Stimulated activated CD8-positive, alpha-beta memory T cell treated with anti-CD3 and anti-CD28 coated beads, Interleukin-15, amount 100 ng/mL, for 24 hours (primary cell): Measurements from ENCODE around the gene FEV.
A peak's percentile ranks its signal among the peaks of the same experiment; 100 is the strongest.
"Not testable (repeated sequence)": the region's sequence is repeated elsewhere in the genome, so short reads cannot be mapped to it uniquely, and the experiment has no call there.

Source experiments
- DNase-seq: peaks from one replicate; pipeline ENCODE4 v3.0.0-alpha.2; 2020; ENCODE audit warnings: low read depth

The FEV gene

DNA sequence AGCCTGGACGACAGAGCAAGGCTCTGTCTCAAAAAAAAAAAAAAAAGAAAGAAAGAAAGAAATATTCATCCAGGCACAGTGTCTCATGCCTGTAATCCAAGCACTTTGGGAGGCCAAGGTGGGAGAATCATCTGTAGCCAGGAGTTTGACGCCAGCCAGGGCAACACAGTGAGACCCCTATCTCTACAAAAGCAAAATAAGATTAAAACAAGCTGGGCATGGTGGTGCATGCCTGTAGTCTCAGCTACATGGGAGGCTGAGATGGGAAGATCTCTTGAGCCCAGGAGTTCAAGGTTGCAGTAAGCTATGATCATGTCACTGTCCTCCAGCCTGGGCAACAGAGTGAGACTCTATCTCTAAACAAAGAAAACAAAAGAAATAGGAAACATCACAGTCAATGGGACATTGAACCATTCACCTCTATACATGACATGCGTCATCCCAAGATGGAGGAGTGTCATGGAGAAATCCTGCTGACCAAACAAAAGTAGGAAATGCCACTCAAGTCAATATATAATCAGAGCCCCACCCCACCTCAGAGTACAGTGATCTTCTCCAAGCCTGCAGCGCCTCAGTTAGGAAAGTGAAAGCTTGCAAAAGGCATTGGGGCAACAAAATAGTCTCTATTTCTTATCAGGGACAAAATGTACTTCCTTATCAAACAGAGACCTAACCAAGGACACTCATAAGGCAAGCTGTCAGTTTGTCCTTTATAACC lies 9.8 kb downstream of the FEV start:
- DNase-seq, result no peak

DNA sequence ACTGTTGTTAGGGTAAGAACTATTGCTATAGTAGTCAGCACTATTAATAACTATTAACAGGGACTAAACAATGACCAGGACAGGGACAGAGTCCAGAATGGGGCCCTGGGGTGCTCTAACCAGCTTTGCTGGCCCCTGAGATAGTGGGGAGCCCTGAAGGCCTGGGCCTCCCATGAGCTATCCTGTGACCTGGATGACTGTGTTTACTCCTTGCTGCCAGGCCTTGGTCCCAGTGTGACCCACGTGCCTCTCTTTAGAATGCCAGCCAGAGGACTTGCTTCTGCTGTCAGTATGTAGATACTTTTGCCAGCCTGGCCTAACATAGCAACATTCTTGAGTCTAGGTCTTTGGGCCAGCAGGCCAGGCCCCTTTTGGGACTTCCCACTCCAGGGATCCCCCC lies 14.1 kb downstream of the FEV start:
- no peak for DNase-seq

DNA sequence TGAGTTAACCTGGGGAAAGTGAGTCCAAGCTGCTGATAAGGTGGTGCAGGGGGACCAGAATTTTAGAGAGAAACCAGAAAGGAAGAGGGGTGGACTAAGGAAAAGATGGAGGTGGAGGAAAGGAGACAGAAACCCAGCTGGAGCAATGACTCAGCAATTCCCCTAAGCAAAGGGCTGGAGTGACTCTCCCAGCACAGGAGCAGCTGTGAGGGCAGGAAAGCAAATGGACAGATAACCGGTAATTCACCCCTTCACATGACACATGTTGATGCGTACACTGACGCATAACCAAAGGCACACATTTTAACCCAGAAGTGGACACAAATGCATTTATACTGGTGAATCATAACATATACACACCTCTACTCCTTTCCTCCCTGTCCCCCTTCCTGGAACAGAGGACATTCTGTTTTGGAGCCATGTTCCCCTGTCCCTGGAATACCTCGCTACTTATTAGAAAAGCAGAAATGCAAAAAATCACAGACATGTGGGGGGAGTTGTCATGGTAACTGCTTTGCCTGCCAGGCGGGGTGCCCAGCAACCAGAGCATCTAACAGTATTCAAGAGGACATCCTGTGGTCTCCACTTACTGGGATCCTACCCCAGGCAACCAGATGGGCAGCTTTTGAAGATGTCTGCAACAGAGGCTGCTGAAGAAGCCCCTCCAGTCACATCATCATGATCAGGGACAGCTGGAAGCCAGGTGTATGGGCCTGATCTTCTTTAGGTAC lies 20.8 kb downstream of the FEV start:
- DNase-seq, result no peak

DNA sequence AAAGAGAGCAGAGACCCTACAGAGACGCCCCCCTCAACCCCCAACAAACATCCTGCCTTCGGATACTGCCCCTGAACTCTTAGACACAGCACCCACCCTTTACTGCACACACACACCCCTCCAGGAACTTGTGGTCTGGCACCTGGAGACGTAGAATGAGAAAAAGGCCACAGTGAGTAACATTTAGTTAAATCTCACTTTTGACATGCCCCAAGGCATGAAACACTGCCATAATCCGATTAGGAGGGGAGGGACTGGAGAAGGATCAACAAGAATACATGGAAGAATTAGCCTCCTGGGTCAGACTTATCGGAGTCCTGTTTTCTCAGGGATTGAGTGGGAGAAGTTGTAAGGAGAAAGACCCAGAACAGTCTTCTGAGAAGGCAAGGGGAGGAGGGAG lies 21.4 kb downstream of the FEV start:
- DNase-seq, result no peak

DNA sequence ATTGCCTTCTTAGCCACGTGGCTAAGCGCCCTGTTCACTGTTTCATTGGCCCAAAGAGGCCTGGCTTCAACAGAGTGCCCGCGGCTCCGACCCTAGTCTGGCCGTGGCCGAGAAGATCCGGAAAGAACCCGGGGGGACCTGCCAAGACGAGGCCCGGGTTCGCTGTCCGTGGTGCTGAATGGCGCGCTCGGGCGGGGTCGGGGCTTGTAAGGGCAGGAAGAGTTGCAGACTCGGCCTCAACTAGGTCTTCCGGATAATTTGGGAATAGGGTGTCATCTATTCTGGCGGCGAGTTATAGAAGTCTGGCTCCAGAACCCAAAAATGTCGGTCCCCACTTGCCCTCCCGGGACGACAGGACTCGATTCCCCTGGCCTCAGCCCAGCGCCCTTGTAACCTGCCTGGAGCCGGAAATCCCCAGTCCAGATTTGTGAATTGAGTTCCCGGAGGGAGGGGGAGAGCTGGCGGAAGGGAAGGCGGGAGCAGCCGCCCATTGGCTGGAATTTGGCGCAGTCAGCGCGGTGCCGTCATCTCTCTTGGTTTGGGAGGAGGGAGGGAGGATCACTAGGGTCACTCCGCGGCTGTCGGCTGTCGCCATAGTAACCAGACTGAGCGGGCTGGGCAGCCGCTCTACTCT lies 22.0 kb downstream of the FEV start:
- peak; percentile 31 for DNase-seq

DNA sequence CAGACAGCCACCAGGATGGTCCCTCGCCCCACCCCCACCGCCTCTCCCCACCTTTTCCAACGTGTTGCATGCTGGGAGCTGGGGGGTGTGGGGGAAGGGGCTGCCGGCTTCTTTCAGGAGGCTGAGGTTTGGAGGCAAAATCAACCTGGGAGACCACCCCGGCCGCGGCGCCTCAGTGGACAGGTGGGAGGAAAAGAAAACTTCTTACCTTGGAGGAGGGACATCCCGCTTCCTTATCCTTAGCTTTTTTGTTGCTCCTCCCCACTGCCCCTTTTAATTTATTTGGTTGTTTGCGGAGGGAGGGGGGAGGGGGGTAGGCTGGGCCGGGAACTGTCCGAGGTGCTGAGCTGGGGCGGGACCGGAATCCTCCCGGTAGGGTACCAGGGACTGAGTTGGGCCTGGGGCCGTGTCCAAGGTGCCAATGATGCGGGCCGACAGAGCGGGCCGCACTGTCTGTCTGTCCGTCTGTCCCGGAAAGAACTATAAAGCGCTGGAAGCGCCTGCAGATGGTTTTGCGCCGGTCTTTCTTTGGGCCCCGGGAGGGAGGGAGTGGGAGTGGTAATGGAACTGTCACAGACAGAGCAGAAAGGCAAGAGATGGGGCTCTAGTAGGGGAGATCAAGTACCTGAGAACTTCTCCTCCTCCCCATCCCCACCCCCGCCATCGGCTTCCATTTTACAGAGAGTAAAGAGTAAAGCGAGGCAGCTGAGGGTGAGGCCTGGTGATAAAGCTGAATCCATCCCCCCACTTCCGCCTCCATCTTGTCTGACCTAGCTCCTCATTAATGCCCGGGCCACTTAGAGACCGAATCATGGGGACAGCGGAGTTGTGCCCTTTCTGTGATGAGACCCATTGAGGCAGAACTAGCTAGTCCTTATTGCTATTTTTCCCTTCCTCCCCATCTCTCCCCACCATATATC lies 23.1 kb downstream of the FEV start:
- no peak for DNase-seq

DNA sequence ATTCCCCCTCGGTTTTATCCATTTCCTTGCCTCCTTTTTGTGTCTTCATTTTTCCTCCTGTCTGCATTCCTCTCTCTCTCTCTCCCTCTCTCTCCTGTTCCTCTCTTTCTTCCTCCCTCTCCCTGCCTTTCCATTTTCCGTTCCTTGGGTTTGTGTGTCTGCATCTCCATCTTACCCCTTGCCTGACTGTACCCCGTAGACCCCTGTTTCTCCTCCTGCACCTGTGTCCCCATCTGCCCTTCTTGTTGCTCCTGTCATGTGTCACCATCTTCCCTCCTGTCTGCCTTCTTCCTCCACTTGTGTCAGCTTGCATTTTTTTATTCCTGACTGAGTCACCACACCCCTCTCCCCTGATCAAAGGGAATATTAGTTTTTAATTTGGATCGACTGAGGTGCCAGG lies 23.8 kb downstream of the FEV start:
- DNase-seq, result no peak

DNA sequence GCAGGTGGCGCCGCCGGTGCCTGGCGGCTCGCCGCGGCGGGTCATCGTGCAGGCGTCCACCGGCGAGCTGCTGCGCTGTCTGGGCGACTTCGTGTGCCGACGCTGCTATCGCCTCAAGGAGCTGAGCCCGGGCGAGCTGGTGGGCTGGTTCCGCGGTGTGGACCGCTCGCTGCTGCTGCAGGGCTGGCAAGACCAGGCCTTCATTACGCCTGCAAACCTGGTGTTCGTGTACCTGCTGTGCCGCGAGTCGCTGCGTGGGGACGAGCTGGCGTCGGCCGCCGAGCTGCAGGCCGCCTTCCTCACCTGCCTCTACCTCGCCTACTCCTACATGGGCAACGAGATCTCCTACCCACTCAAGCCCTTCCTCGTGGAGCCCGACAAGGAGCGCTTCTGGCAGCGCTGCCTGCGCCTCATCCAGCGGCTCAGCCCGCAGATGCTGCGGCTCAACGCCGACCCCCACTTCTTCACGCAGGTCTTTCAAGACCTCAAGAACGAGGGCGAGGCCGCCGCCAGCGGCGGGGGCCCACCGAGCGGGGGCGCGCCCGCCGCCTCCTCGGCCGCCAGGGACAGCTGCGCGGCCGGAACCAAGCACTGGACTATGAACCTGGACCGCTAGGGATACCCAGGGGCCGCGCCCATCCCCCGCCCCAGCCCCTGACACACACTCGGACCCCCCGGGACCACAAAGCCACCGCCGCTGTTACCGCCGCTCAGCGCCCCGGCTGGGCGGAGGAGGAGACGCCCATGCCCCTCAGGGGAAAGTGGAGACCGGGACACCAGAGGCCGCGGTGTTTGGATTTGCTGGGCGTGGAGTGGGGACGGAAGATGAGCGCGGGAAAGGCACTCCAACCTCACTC lies 24.4 kb downstream of the FEV start:
- DNase-seq, result no peak

DNA sequence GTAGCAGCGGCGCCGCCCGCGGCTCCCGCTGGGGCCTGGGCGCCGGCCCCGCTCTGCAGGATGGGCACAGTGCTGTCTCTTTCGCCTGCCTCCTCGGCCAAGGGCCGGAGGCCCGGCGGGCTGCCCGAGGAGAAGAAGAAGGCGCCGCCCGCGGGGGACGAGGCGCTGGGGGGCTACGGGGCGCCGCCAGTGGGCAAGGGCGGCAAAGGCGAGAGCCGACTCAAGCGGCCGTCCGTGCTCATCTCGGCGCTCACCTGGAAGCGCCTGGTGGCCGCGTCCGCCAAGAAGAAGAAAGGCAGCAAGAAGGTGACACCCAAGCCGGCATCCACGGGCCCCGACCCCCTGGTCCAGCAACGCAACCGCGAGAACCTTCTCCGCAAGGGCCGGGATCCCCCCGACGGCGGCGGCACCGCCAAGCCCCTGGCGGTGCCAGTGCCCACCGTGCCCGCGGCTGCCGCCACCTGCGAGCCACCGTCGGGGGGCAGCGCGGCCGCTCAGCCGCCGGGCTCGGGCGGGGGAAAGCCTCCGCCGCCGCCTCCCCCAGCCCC lies 25.1 kb downstream of the FEV start:
- no peak for DNase-seq

DNA sequence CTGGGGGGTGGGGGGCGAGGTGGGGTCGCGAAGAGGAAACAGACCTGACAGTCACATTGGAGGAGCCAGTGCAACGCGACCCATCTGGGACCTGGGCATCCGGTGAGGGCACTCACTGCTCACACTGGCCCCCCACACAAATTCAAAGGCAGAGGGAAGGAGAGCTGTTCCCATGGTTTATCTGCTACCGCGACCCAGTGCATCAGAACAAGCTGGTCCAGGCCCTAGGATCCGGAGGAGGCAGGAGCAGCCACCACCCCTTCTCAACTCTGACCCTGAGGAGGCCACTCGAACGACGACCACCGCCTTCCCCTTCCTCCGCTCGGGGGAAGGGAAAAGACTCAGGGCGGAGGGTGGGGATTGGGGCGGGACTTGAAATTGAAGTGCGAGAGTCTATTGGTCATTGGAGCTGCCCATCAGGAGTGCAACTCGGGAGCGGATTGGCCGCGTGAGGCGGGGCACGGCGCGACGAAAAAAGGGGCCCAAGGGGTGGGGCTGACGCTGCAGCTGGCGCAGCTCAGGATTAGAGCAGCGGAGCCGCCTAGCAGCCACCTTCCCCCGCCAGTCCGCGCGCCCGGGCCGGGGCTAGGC lies 25.7 kb downstream of the FEV start, which contains the start of gene CDK5R2:
Gene CDK5R2, plus strand, starts transcription at position 526 of the 591 bp plus-strand sequence. CDS start 155 bp downstream, outside the sequence.
- peak; percentile 56 for DNase-seq

DNA sequence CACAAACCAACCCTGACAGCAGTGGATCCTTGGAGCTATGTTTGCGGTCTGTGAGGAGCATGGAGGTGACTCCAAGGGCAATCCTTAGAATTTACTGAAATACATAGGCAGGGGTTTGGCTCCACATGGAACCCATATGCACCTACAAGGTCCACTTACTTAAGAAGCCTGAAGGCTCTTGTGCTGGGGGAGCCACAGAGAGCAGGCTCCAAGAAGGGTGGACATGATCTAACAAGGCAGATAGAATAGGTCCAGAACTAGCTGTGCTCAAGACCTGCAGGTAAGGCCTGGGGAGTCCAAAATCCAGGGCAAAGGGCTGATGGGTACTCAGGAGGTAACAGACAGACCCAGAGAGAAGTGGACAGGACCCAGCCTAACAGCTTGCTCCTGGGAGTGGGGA lies 26.7 kb downstream of the FEV start:
- no peak for DNase-seq

DNA sequence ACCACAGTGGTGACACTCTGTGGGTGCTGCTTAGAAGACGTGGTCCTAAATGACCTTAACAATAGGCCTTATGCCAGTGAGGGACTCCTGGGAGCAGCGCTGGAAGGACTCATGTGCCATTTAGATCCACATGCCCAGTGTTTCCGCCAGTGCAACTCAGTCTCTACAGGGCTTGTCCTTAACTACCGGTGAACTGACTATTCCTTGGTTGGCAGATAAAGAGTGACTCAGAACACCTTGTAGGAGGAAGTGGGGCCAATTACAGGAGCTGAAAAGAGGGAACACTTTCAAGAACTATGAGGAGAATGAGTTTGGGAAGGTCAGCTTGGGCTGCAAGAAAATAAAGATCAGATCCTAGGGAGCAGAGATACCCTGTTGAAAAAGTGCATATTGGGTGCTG lies 27.3 kb downstream of the FEV start:
- no peak for DNase-seq

DNA sequence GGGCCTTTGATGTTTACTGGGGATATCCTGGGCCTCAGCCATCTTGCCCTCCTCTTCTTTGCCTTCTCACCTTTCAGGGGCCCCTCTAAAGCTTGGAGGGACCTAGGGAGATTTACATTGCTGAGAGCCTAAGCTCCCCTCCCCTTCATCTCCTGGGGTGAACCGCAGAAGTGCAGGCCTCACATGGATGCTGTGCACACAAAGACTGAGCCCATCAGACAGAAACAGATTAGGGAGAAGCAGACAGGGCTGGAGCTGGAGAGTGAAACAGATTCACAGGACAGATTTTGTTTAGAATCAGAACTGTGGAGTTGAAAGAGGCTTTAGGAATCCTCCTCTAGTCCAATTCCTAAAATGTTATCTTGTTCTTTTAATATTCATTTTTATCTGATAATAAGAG lies 28.9 kb downstream of the FEV start:
- no peak for DNase-seq

DNA sequence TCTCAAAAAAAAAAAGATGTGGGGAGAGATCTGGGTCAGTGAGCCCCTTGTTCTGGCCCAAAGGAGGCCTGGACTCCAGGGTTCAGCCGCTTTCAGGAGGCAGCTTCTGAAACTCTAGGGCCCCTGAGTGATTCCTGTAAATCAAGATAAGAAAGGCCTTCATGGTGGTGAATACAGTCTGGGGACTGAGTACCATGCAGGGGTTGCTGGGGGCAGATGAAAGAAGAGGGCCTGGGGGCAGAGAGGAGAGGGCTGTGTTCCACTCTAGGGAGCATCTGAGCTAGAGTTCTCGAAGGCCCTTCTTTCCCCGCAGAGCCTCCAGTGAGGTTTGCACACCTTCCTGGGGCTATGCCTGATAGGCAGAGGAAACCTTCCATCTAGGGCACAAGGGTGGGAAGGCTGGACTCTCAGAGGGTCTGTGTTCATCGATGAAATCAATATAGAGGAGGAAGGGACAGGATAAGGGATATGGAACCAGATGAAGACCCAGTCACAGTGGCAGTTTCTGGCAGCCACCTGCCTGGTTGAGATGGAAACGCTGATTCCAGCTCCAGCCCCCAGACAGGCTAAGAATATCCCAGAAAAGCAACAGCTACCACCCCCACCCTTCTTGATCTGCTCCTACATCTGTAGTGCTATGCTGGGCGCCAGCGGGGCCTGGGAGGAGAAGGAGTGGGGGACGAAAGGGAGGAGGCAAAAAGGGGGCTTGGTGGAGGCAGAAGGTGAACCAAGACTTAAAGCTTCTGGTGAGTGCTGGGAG lies 30.3 kb downstream of the FEV start:
- DNase-seq, result no peak

DNA sequence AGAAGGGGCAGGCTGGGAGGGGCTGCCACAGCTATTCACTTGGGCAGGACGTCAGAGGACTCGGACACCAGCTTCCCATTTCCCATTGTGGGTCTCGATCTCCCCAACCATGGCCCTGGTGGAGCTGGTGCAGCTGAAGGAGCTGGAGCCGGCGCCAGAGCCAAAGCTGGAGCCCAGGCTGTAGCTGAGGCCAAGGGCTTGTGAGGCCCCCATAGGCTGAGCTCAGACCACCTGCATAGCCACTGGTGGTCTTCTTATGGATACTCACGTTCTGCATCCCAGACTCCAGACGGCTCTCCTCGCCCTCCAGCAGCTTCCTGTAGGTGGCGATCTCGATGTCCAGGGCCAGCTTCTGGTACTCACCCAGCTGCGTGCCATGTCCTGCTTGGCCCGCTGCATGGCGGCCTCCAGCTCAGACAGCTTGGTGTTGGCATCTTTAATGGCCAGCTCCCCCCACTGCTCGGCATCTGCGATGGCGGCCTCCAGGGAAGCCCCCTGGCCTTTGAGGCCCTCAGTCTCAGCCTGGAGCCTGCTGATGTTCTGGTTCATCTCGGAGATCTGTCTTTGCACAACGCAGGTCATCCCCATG lies 31.5 kb downstream of the FEV start:
- DNase-seq, result no peak

DNA sequence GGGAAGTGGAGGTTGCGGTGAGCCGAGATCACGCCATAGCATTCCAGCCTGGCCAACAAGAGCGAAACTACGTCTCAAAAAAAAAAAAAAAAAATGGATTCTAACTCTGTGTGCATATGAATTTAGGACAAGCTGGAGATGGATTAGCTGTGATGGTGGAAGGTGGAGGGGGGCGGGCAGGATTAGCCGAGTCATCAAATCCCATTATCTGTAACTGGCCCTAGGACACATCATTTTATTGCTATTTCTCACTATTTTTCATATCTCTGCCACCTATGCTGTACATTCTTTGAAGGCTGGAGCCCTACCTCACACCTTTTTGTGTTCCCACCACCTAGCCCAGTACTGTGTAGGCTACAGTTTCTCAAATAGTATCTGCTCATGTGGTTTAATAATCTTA lies 32.8 kb downstream of the FEV start:
- no peak for DNase-seq

DNA sequence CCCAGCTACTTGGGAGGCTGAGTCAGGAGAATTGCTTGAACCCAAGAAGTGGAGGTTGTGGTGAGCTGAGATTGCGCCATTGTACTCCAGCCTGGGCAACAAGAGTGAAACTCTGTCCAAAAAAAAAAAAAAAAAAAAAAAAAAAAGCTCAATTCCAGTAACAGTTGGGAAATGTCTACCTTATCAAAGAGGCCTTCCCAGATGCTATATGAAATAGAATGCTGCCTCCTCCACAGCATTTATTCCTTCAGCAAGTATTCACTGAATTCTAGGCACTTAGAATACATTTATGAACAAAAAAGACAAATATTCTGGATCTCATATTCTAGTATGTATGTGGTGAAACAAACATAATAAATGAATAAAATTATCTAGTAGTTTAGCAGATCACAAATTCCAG lies 38.4 kb downstream of the FEV start:
- DNase-seq, result no peak

DNA sequence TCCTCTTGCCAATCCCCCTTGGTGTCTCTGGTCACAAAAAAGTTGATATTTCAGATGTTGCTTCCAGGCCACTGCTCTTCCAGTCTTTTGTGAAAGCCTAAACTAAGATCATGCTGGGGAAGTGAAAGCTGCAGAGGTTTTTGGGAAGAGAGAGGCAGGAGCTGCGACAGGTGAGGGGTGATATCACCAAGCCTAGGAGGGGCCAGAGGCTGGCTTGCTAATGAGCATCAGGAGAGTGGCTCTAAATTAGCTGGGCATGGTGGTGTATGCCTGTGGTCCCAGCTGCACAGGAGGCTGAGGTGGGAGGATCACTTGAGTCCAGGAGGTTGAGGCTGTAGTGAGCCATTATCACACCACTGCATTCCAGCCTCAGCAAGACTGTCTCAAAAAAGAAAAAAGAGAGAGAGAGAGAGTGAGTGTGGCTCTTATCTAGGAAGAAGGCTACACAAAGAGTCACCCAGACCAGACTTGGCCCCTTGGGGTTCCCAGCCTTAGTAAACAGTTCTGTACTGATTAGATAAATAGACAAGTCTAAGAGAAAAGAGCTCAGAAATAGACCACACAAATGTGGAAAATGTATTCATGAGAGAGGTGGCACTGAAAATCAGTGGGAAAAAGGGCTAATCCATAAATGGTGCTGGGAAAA lies 40.1 kb downstream of the FEV start:
- no peak for DNase-seq

DNA sequence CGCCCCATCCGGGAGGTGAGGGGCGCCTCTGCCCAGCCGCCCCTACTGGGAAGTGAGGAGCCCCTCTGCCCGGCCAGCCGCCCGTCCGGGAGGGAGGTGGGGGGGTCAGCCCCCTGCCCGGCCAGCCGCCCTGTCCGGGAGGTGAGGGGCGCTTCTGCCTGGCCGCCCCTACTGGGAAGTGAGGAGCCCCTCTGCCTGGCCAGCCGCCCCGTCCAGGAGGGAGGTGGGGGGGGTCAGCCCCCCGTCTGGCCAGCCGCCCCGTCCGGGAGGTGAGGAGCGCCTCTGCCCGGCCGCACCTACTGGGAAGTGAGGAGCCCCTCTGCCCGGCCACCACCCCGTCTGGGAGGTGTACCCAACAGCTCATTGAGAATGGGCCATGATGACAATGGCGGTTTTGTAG lies 53.2 kb downstream of the FEV start:
- DNase-seq, result not testable (repeated sequence)
